HG03103 (cell line): ENCODE data around the gene KCNC2.

Experiments
- ATAC-seq: cut with Tn5 transposase; IDR thresholded peaks from one replicate; pipeline ENCODE4 v1.9.1; 2021; ENCODE audit warnings: low read depth; ENCODE audit not compliant: unreplicated experiment

The KCNC2 gene

GRCh38 chr12:75065482-75065881, 144.2 kb downstream of the KCNC2 start:
- no peak for ATAC-seq

GRCh38 chr12:75062691-75063090, 146.9 kb downstream of the KCNC2 start:
- ATAC-seq, result no peak

GRCh38 chr12:75058228-75058627, 151.4 kb downstream of the KCNC2 start:
- no peak for ATAC-seq

- ATAC-seq, result no peak
Observed at GRCh38 chr12:75048767-75049166, 160.9 kb downstream of the KCNC2 start.

GRCh38 chr12:75047885-75048525, 161.6 kb downstream of the KCNC2 start:
- ATAC-seq, result no peak

GRCh38 chr12:75042125-75042524, 167.5 kb downstream of the KCNC2 start:
- no peak for ATAC-seq

GRCh38 chr12:75041472-75041871, 168.2 kb downstream of the KCNC2 start:
- ATAC-seq, result no peak

- ATAC-seq, result no peak
Observed at GRCh38 chr12:75020068-75020557, 189.5 kb downstream of the KCNC2 start.

- ATAC-seq, result no peak
Observed at GRCh38 chr12:75011120-75011519, 198.5 kb downstream of the KCNC2 start.

- no peak for ATAC-seq
Observed at GRCh38 chr12:75007133-75007532, 202.5 kb downstream of the KCNC2 start.

- no peak for ATAC-seq
Observed at GRCh38 chr12:75000120-75000519, 209.5 kb downstream of the KCNC2 start.

- no peak for ATAC-seq
Observed at GRCh38 chr12:74999474-74999873, 210.2 kb downstream of the KCNC2 start.
